ENCODE data around the gene ZNF70. TPM values are rescaled to one million over a fixed set of nuclear protein-coding genes. Genes with fewer than 3 reads are reported as not detected.
"Not testable (repeated sequence)": the region's sequence is repeated elsewhere in the genome, so short reads cannot be mapped to it uniquely, and the experiment has no call there.

The ZNF70 gene
- total RNA-seq, 1 experiment from 2014 or later: 5.4 TPM

GRCh38 chr22:23737696-23738095, 13.2 kb downstream of the ZNF70 start:
- no peaks in the 10 kb centered on the region for H3K36me3 ChIP-seq (ENCODE audit: control insufficient read depth, insufficient read depth, low read length)
- no peak overlapping the region for H3K4me3 ChIP-seq (ENCODE audit: low read depth, low read length)
- CTCF ChIA-PET: interaction anchor here (1.6 kb wide), 1 partner anchor 112 kb away, joined by 5 read pairs; no protein-coding TSS in a partner anchor

GRCh38 chr22:23728108-23728507, 22.8 kb downstream of the ZNF70 start:
- H3K36me3 Mint-ChIP-seq (ENCODE audit: insufficient read depth, unreplicated experiment); DNase-seq; H3K27ac Mint-ChIP-seq (ENCODE audit: unreplicated experiment); H3K36me3 ChIP-seq (ENCODE audit: control insufficient read depth, insufficient read depth, low read length); H3K9me3 Mint-ChIP-seq (ENCODE audit: unreplicated experiment); H3K9me3 ChIP-seq; H3K4me3 Mint-ChIP-seq (ENCODE audit: unreplicated experiment); H3K4me1 ChIP-seq; H3K4me1 Mint-ChIP-seq (ENCODE audit: low read depth, unreplicated experiment); POLR2A ChIA-PET; BruUV-seq (replicated peaks); H3K4me3 ChIP-seq (ENCODE audit: low read depth, low read length); intact Hi-C loops (cut with micrococcal nuclease; ENCODE audit: unreplicated experiment); H3K27me3 Mint-ChIP-seq (ENCODE audit: insufficient read depth, unreplicated experiment); CTCF ChIA-PET; H3K27me3 ChIP-seq (replicated peaks; ENCODE audit: control insufficient read depth, insufficient read depth, low read length): not testable (repeated sequence)

More at GRCh38 chr22:23737696-23738095, 13.2 kb downstream of the ZNF70 start:
- Mint-ChIP-seq H3K27me3 (ENCODE audit: insufficient read depth, unreplicated experiment) (no peaks in the 10 kb centered on the region), H3K27ac (ENCODE audit: unreplicated experiment) (no peak overlapping the region), H3K4me1 (ENCODE audit: low read depth, unreplicated experiment) (no peaks in the 10 kb centered on the region), H3K36me3 (ENCODE audit: insufficient read depth, unreplicated experiment) (no peaks in the 10 kb centered on the region), H3K9me3 (ENCODE audit: unreplicated experiment) (no peaks in the 10 kb centered on the region), H3K4me3 (ENCODE audit: unreplicated experiment) (no peak overlapping the region)
- no peak for TF ChIP-seq CTCF (IDR thresholded peaks at IDR 0.05; ENCODE audit: insufficient read depth in 1 of 2, low read depth in 1 of 2, low read length in 1 of 2, severe bottlenecking in 1 of 2, unreplicated experiment in 1 of 2)
- Histone ChIP-seq H3K27me3 (replicated peaks; ENCODE audit: control insufficient read depth, insufficient read depth, low read length) (no peaks in the 10 kb centered on the region), H3K4me1 (no peaks in the 10 kb centered on the region), H3K9me3 (no peaks in the 10 kb centered on the region)
- intact Hi-C loops (cut with micrococcal nuclease; ENCODE audit: unreplicated experiment): no loop called here
- POLR2A ChIA-PET: no interaction called here
- DNase-seq: no peak
- BruUV-seq (replicated peaks): no TSS peak

GRCh38 chr22:23722724-23723123, 28.2 kb downstream of the ZNF70 start:
- Mint-ChIP-seq H3K27me3 (ENCODE audit: insufficient read depth, unreplicated experiment) (no peaks in the 10 kb centered on the region), H3K27ac (ENCODE audit: unreplicated experiment) (no peak overlapping the region), H3K4me3 (ENCODE audit: unreplicated experiment) (no peak overlapping the region), H3K36me3 (ENCODE audit: insufficient read depth, unreplicated experiment) (no peaks in the 10 kb centered on the region), H3K4me1 (ENCODE audit: low read depth, unreplicated experiment) (no peaks in the 10 kb centered on the region), H3K9me3 (ENCODE audit: unreplicated experiment) (no peaks in the 10 kb centered on the region)
- Histone ChIP-seq H3K27me3 (replicated peaks; ENCODE audit: control insufficient read depth, insufficient read depth, low read length) (no peaks in the 10 kb centered on the region), H3K4me3 (ENCODE audit: low read depth, low read length) (no peak overlapping the region), H3K4me1 (no peaks in the 10 kb centered on the region), H3K36me3 (ENCODE audit: control insufficient read depth, insufficient read depth, low read length) (no peaks in the 10 kb centered on the region), H3K9me3 (no peaks in the 10 kb centered on the region)
- no TSS peak for BruUV-seq (replicated peaks)
- intact Hi-C loops (cut with micrococcal nuclease; ENCODE audit: unreplicated experiment): no loop called here
- ChIA-PET POLR2A (no interaction called here), CTCF (no interaction called here)
- DNase-seq: no peak
- TF ChIP-seq CTCF (IDR thresholded peaks at IDR 0.05; ENCODE audit: insufficient read depth in 1 of 2, low read depth in 1 of 2, low read length in 1 of 2, severe bottlenecking in 1 of 2, unreplicated experiment in 1 of 2): no peak

- Mint-ChIP-seq H3K4me3 (ENCODE audit: unreplicated experiment) (no peak overlapping the region), H3K9me3 (ENCODE audit: unreplicated experiment) (no peaks in the 10 kb centered on the region), H3K27ac (ENCODE audit: unreplicated experiment) (no peak overlapping the region), H3K36me3 (ENCODE audit: insufficient read depth, unreplicated experiment) (peaks cover 3% of the 10 kb centered on the region), H3K4me1 (ENCODE audit: low read depth, unreplicated experiment) (no peaks in the 10 kb centered on the region), H3K27me3 (ENCODE audit: insufficient read depth, unreplicated experiment) (no peaks in the 10 kb centered on the region)
- BruUV-seq (replicated peaks): no TSS peak
- intact Hi-C loops (cut with micrococcal nuclease; ENCODE audit: unreplicated experiment): no loop called here
- CTCF ChIA-PET: no interaction called here
- Histone ChIP-seq H3K27me3 (replicated peaks; ENCODE audit: control insufficient read depth, insufficient read depth, low read length) (no peaks in the 10 kb centered on the region), H3K9me3 (no peaks in the 10 kb centered on the region), H3K36me3 (ENCODE audit: control insufficient read depth, insufficient read depth, low read length) (no peaks in the 10 kb centered on the region), H3K4me3 (ENCODE audit: low read depth, low read length) (no peak overlapping the region), H3K4me1 (peaks cover 4% of the 10 kb centered on the region; the same call in 1 of the 2 replicates)
- TF ChIP-seq CTCF (IDR thresholded peaks at IDR 0.05; ENCODE audit: insufficient read depth in 1 of 2, low read depth in 1 of 2, low read length in 1 of 2, severe bottlenecking in 1 of 2, unreplicated experiment in 1 of 2): no peak
- POLR2A ChIA-PET: no interaction called here
- no peak for DNase-seq
Measured at GRCh38 chr22:23722160-23722559, 28.8 kb downstream of the ZNF70 start.

Data from Caco-2 (cell line).